ENCODE measurements around the gene KIF1B.

GRCh38 chr1:10388387-10388715 is 178.0 kb downstream of the KIF1B start:
- no peak for TF ChIP-seq MAX (IDR thresholded peaks at IDR 0.05; ENCODE audit: low read depth, low read length)
- no peak for TF ChIP-seq ELK1 (IDR thresholded peaks at IDR 0.05; ENCODE audit: low read depth, low read length)
- no peak for TF ChIP-seq HDGF (IDR thresholded peaks at IDR 0.05)
- TF ChIP-seq IRF5 (IDR thresholded peaks at IDR 0.05; ENCODE audit: borderline replicate concordance) = no peak
- TF ChIP-seq SIN3A (IDR thresholded peaks at IDR 0.05; ENCODE audit: low read depth, low read length) = no peak
- TF ChIP-seq CTCF (IDR thresholded peaks at IDR 0.05 in 2 of 3, conservative IDR thresholded peaks at IDR 0.05 in 1 of 3; ENCODE audit: control insufficient read depth in 2 of 3, extremely low read depth in 1 of 3, insufficient read depth in 1 of 3, low read depth in 3 of 3, low read length in 3 of 3) = no peak
- no peak for TF ChIP-seq EZH2 (IDR thresholded peaks at IDR 0.05; ENCODE audit: borderline replicate concordance, control insufficient read depth, low read depth, low read length)
- no peak for TF ChIP-seq POU2F2 (IDR thresholded peaks at IDR 0.05; ENCODE audit: borderline replicate concordance, low read depth, low read length)
- TF ChIP-seq PBX3 (IDR thresholded peaks at IDR 0.05; ENCODE audit: insufficient replicate concordance, low read depth, low read length) = no peak
- no peak for TF ChIP-seq ESRRA (IDR thresholded peaks at IDR 0.05; ENCODE audit: low read length)
